Panc1 (cell line): ENCODE data around the gene ACTR10.
A peak's percentile ranks its signal among the peaks of the same experiment; 100 is the strongest.

Experiments
- TCF7L2 ChIP-seq: IDR thresholded peaks from 2 replicates; pipeline ENCODE4 v1.6.1; 2011; ENCODE audit warnings: mild to moderate bottlenecking, low read depth, low read length, inconsistent platforms
- TF ChIP-seq, protein P1 (sequence below): fragments of 450-650 bp; IDR thresholded peaks from 2 replicates; pipeline ENCODE4 v1.5.1; 2017; ENCODE audit warnings: mild to moderate bottlenecking

DNA sequence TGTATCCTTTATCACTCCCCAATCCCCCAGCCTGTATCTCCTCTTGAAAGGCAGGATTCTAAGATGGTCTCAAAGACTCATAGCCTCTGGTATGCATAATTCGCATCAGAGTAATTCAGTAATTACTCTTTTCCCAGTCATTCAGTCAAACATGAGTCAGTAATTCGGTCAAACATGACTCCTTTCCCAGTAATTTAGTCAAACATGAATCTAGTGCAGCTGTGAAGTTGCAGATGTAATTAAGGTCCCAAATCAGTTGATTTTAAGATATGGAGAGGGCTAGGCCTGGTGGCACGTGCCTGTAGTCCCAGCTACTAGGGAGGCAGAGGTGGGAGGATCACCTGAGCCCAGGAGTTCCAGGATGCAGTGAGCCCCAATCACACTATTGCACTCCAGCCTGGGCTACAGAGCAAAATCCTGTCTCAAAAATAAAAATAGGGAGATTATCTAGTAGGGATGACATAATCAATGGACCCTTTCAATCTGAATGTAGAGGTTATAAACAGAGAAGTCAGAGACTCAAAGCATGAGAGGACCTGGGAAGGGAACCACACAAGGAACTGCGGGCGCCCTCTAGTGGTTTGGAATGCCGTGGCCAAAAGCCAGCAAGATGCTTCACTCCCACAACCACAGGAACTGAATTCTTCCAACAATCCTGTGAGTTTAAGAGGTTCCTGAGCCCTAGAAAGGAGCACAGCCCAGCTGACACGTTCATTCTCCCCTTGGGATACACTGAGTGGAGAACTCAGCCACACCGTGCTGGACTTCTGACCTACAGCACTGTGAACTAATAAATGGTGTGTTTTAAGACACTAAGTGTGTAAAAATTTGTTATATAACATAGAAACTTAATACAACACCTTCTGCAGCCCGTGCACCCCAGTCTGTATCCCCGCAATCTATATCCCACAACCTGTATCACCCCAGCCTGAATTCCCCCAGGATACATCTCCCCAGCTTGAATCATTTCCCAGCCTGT is 33.7 kb upstream of the ACTR10 start:
- TF ChIP-seq, protein P1, sequence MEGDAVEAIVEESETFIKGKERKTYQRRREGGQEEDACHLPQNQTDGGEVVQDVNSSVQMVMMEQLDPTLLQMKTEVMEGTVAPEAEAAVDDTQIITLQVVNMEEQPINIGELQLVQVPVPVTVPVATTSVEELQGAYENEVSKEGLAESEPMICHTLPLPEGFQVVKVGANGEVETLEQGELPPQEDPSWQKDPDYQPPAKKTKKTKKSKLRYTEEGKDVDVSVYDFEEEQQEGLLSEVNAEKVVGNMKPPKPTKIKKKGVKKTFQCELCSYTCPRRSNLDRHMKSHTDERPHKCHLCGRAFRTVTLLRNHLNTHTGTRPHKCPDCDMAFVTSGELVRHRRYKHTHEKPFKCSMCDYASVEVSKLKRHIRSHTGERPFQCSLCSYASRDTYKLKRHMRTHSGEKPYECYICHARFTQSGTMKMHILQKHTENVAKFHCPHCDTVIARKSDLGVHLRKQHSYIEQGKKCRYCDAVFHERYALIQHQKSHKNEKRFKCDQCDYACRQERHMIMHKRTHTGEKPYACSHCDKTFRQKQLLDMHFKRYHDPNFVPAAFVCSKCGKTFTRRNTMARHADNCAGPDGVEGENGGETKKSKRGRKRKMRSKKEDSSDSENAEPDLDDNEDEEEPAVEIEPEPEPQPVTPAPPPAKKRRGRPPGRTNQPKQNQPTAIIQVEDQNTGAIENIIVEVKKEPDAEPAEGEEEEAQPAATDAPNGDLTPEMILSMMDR, result peak; percentile 88
- no peak for TF ChIP-seq TCF7L2
